Liver (tissue), 9 donors: ENCODE data around the gene DMRT1. TPM values are rescaled to one million over a fixed set of nuclear protein-coding genes. Genes with fewer than 3 reads are reported as not detected.

ENCODE experiments used
- DNase-seq: peaks from one replicate; pipeline ENCODE4 v3.0.0-alpha.2; 2017; ENCODE audit warnings: low spot score
- H3K27ac ChIP-seq, 2 donors: one replicate each; pipeline ENCODE4 v1.7.0; 2013; ENCODE audit warnings: inconsistent platforms in 2 of 2, low read length in 2 of 2, control low read depth in 1 of 2, low read depth in 1 of 2, mild to moderate bottlenecking in 1 of 2
- H3K27me3 ChIP-seq, 4 donors: one replicate each; pipeline versions ENCODE4 v1.6.1 to v1.7.0; 2013; ENCODE audit warnings: low read length in 3 of 4, inconsistent platforms in 1 of 4, mild to moderate bottlenecking in 1 of 4, moderate library complexity in 1 of 4; ENCODE audit not compliant: control insufficient read depth in 4 of 4, insufficient read depth in 4 of 4
- H3K36me3 ChIP-seq, 4 donors: one replicate each; pipeline versions ENCODE4 v1.6.1 to v1.7.0; 2013; ENCODE audit warnings: low read length in 3 of 4, mild to moderate bottlenecking in 3 of 4, low read depth in 1 of 4, moderate library complexity in 1 of 4; ENCODE audit not compliant: control insufficient read depth in 4 of 4, insufficient read depth in 3 of 4
- H3K4me1 ChIP-seq, 4 donors: one replicate each; pipeline versions ENCODE4 v1.6.1 to v1.7.0; 2013; ENCODE audit warnings: low read length in 3 of 4, mild to moderate bottlenecking in 3 of 4, moderate library complexity in 1 of 4; ENCODE audit not compliant: control insufficient read depth in 4 of 4, insufficient read depth in 4 of 4
- H3K4me3 ChIP-seq, 3 donors: one replicate each; pipeline versions ENCODE4 v1.6.1 to v1.7.0; 2013; ENCODE audit warnings: low read length in 3 of 3, control low read depth in 1 of 3, low read depth in 1 of 3, mild to moderate bottlenecking in 1 of 3
- H3K9ac ChIP-seq, 2 donors: one replicate each; pipeline ENCODE4 v1.7.0; 2013; ENCODE audit warnings: low read length in 2 of 2, mild to moderate bottlenecking in 2 of 2, moderate library complexity in 2 of 2, control low read depth in 1 of 2, low read depth in 1 of 2
- H3K9me3 ChIP-seq, 4 donors: one replicate each; pipeline versions ENCODE4 v1.6.1 to v1.7.0; 2013; ENCODE audit warnings: low read length in 3 of 4; ENCODE audit not compliant: control insufficient read depth in 4 of 4
- FOXA2 ChIP-seq: IDR thresholded peaks from 2 replicates; pipeline ENCODE4 v1.6.1; 2016; ENCODE audit warnings: antibody characterized with exemption
- GABPA ChIP-seq, 2 donors: IDR thresholded peaks in 1 of 2; conservative IDR thresholded peaks in 1 of 2; 2 replicates each; pipeline ENCODE4 v1.6.1; 2016; ENCODE audit warnings: antibody characterized with exemption in 2 of 2, mild to moderate bottlenecking in 1 of 2, moderate library complexity in 1 of 2
- HNF4A ChIP-seq, 2 donors: conservative IDR thresholded peaks; 2 replicates each; pipeline ENCODE4 v1.6.1; 2016; ENCODE audit warnings: antibody characterized with exemption in 2 of 2, mild to moderate bottlenecking in 2 of 2
- HNF4G ChIP-seq: IDR thresholded peaks from 2 replicates; pipeline ENCODE4 v1.6.1; 2016; ENCODE audit warnings: antibody characterized with exemption
- JUND ChIP-seq, 2 donors: IDR thresholded peaks; 2 replicates each; pipeline ENCODE4 v1.6.1; 2016; ENCODE audit warnings: antibody characterized with exemption in 2 of 2
- RAD21 ChIP-seq, 2 donors: IDR thresholded peaks; 2 replicates each; pipeline ENCODE4 v1.6.1; 2016; ENCODE audit warnings: antibody characterized with exemption in 2 of 2, mild to moderate bottlenecking in 2 of 2
- SP1 ChIP-seq: IDR thresholded peaks from 2 replicates; pipeline ENCODE4 v1.6.1; 2018; ENCODE audit warnings: antibody characterized with exemption, mild to moderate bottlenecking
- TAF1 ChIP-seq: conservative IDR thresholded peaks from 2 replicates; pipeline ENCODE4 v1.6.1; 2016; ENCODE audit warnings: antibody characterized with exemption, mild to moderate bottlenecking
- YY1 ChIP-seq: IDR thresholded peaks from 2 replicates; pipeline ENCODE4 v1.6.1; 2016; ENCODE audit warnings: antibody characterized with exemption, mild to moderate bottlenecking
- WGBS: extraction: QIAGEN DNeasy Blood & Tissue Kit; methylation state at CpG from one replicate; pipeline ENCODE4 v1.1.7; 2013; 5-methylcytosine and 5-hydroxymethylcytosine counted together
- polyA plus RNA-seq, 2 donors: library from polyadenylated mRNA; stranded (reverse) in 1 of 2; unstranded in 1 of 2; fragments of 200-250 nt in 1 of 2; fragments of >200 nt in 1 of 2; fragmentation: Nextera tagmentation in 1 of 2; extraction: Ambion mirVana in 1 of 2; gene quantifications; one replicate each; pipeline versions ENCODE4 v1.2.1 to v1.2.3, GENCODE V29; 2013 to 2015
- total RNA-seq, 2 donors: library from RNA; depleted of rRNA; stranded (reverse); fragments of >200 nt; gene quantifications; one replicate each; pipeline ENCODE4 v1.2.3, GENCODE V29; 2014
- TF ChIP-seq, protein P1 (sequence below): IDR thresholded peaks from 2 replicates; pipeline ENCODE4 v1.6.1; 2016; ENCODE audit warnings: antibody characterized with exemption
- TF ChIP-seq, protein P2 (sequence below): fragments of 150-350 bp; IDR thresholded peaks from 2 replicates; pipeline ENCODE4 v1.5.1; 2017; ENCODE audit warnings: improper control_type of control experiment, low read depth, low read length; ENCODE audit not compliant: missing input control
- TF ChIP-seq, protein P3 (sequence below): IDR thresholded peaks from 2 replicates; pipeline ENCODE4 v1.6.1; 2016; ENCODE audit warnings: antibody characterized with exemption
- donor health status: healthy.
- donor health status: healthy.
- donor health status: healthy.
- donor health status: healthy.
- donor health status: healthy.

The DMRT1 gene
- total and polyA plus RNA-seq, 4 donors = not detected

DNA sequence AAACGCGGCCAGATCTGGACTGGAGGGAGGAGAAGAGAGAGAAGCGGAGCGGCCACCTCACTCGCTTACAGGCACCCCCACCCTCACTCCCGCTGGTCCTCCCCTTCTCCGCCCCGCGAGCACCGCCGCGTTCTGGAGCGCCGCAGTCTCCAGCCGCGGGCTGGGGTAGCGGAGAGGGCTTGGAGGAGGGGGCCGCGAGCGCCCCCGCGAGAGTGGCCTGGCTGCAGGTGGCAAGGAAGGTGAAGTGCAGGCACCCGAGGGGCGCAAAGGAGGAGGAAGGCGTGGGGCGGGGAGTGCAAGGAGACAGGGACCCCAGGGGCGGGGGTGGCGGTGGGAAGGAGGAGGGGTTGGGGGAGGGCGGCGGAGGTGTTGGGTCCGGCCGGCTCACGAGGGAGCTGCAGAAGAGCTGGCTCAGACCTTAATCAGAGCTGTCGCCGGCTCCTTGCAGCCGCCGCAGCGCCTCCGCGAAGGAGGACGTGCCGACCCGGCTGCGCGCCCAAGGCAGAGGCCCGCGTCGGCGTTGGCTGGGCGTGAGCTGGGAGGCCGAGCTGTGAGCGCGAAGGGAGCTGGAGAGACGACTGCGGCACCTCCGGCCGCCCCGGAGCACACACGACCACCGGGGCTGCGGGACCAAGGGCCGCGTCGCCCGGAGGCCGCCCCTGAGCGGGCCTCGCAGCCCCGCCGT lies 134.9 kb downstream of the DMRT1 start, which contains the start of gene DMRT3:
Gene DMRT3 (plus strand): TSS at position 398 of the 685 bp plus-strand sequence. CDS start 347 bp downstream, outside the sequence.
- no peak for DNase-seq
- TF ChIP-seq, protein P1, sequence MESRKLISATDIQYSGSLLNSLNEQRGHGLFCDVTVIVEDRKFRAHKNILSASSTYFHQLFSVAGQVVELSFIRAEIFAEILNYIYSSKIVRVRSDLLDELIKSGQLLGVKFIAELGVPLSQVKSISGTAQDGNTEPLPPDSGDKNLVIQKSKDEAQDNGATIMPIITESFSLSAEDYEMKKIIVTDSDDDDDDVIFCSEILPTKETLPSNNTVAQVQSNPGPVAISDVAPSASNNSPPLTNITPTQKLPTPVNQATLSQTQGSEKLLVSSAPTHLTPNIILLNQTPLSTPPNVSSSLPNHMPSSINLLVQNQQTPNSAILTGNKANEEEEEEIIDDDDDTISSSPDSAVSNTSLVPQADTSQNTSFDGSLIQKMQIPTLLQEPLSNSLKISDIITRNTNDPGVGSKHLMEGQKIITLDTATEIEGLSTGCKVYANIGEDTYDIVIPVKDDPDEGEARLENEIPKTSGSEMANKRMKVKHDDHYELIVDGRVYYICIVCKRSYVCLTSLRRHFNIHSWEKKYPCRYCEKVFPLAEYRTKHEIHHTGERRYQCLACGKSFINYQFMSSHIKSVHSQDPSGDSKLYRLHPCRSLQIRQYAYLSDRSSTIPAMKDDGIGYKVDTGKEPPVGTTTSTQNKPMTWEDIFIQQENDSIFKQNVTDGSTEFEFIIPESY = no peak
- H3K27me3 ChIP-seq = peaks cover 13 to 46% (median 33%) of the 10 kb centered on the region in 4 donors
- no peak within 1 kb of the TSS for H3K27ac ChIP-seq
- 3% methylated on average over 70 of the region's 70 CpGs for WGBS
- H3K9me3 ChIP-seq = peaks cover 0 to 4% (median 0%) of the 10 kb centered on the region in 4 donors
- no peak within 1 kb of the TSS for H3K4me3 ChIP-seq
- H3K9ac ChIP-seq = no peak within 1 kb of the TSS
- no peaks in the 10 kb centered on the region for H3K36me3 ChIP-seq
- H3K4me1 ChIP-seq = peaks cover 4 to 23% (median 18%) of the 10 kb centered on the region in 4 donors

DNA sequence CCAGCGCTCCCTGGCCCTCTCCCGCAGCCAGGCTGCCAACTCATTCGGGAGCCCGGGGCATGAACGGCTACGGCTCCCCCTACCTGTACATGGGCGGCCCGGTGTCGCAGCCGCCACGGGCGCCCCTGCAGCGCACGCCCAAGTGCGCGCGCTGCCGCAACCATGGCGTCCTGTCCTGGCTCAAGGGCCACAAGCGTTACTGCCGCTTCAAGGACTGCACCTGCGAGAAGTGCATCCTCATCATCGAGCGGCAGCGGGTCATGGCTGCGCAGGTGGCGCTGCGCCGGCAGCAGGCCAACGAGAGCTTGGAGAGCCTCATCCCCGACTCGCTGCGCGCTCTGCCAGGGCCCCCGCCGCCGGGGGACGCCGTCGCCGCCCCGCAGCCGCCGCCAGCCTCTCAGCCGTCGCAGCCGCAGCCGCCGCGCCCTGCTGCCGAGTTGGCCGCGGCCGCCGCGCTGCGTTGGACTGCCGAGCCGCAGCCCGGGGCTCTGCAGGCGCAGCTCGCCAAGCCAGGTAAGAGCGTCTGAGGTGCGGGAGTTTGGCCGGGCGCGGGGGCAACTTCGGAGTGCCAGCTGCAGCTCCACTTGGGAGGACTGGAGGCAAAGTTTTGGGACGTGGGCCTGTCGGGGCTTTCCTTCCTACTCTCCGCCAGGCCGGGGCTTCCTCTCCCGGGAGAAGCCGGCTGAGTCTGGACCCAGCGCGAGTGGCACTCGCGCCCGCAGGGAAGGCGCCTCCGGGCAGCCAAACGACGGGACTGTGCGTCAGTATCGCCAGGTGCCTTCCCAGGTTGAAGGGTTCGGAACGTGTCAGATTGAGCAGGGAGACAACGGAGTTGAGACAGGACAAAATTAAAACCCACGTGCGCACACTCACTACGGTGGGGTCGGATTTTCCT lies 135.7 kb downstream of the DMRT1 start:
- WGBS = 3% methylated on average over 92 of the region's 92 CpGs
- Histone ChIP-seq H3K27ac (no peak overlapping the region), H3K9me3 (no peaks in the 10 kb centered on the region), H3K27me3 (peaks cover 13 to 50% (median 37%) of the 10 kb centered on the region in 4 donors), H3K9ac (no peak overlapping the region), H3K36me3 (no peaks in the 10 kb centered on the region), H3K4me1 (peaks cover 3 to 21% (median 13%) of the 10 kb centered on the region in 4 donors), H3K4me3 (no peak overlapping the region)
- TF ChIP-seq, protein P2, sequence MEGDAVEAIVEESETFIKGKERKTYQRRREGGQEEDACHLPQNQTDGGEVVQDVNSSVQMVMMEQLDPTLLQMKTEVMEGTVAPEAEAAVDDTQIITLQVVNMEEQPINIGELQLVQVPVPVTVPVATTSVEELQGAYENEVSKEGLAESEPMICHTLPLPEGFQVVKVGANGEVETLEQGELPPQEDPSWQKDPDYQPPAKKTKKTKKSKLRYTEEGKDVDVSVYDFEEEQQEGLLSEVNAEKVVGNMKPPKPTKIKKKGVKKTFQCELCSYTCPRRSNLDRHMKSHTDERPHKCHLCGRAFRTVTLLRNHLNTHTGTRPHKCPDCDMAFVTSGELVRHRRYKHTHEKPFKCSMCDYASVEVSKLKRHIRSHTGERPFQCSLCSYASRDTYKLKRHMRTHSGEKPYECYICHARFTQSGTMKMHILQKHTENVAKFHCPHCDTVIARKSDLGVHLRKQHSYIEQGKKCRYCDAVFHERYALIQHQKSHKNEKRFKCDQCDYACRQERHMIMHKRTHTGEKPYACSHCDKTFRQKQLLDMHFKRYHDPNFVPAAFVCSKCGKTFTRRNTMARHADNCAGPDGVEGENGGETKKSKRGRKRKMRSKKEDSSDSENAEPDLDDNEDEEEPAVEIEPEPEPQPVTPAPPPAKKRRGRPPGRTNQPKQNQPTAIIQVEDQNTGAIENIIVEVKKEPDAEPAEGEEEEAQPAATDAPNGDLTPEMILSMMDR = no peak
- TF ChIP-seq, protein P3, sequence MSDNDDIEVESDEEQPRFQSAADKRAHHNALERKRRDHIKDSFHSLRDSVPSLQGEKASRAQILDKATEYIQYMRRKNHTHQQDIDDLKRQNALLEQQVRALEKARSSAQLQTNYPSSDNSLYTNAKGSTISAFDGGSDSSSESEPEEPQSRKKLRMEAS = no peak
- TF ChIP-seq RAD21 (IDR thresholded peaks at IDR 0.05) = no peak
- TF ChIP-seq, protein P1 = no peak
- TF ChIP-seq HNF4A (conservative IDR thresholded peaks at IDR 0.05) = no peak
- no peak for TF ChIP-seq JUND (IDR thresholded peaks at IDR 0.05)
- TF ChIP-seq SP1 = no peak
- no peak for TF ChIP-seq FOXA2
- TF ChIP-seq GABPA (IDR thresholded peaks at IDR 0.05 in 1 of 2, conservative IDR thresholded peaks at IDR 0.05 in 1 of 2) = no peak
- TF ChIP-seq YY1 = no peak
- no peak for TF ChIP-seq HNF4G
- no peak for TF ChIP-seq TAF1
- DNase-seq = no peak
